SU-DHL-6 (cell line): Measurements from ENCODE around the gene ANTXRL.
"Not testable (repeated sequence)": the region's sequence is repeated elsewhere in the genome, so short reads cannot be mapped to it uniquely, and the experiment has no call there.

Experiments used
- H2AFZ ChIP-seq: fragments of 200-600 bp; sonication (generic); 2 replicates; pipeline ENCODE4 v1.6.1; 2014; ENCODE audit warnings: low read depth, mild to moderate bottlenecking, moderate library complexity, mixed read lengths, antibody characterized with exemption, low read length; ENCODE audit not compliant: severe bottlenecking
- H3F3A ChIP-seq: fragments of 200-600 bp; shearing (Covaris generic); 2 replicates; pipeline ENCODE4 v1.6.0; 2016; ENCODE audit warnings: antibody characterized with exemption, mild to moderate bottlenecking; ENCODE audit not compliant: insufficient read depth
- H3K27ac ChIP-seq: fragments of 200-600 bp; sonication (generic); 2 replicates; pipeline ENCODE4 v1.5.1; 2016; ENCODE audit warnings: low read depth, mild to moderate bottlenecking, low read length, moderate library complexity, mixed read lengths
- H3K27me3 ChIP-seq: fragments of 200-600 bp; sonication (generic), shearing (Covaris generic); 2 replicates; pipeline ENCODE4 v1.6.0; 2014; ENCODE audit warnings: mild to moderate bottlenecking, low read length
- H3K36me3 ChIP-seq: fragments of 200-600 bp; sonication (generic); 2 replicates; pipeline ENCODE4 v1.6.1; 2014; ENCODE audit warnings: mild to moderate bottlenecking, low read length, mixed read lengths
- H3K4me2 ChIP-seq: fragments of 300-600, 200-600 bp; shearing (Covaris generic), sonication (generic); 2 replicates; pipeline ENCODE4 v1.6.0; 2014; ENCODE audit warnings: low read length, low read depth, mild to moderate bottlenecking; ENCODE audit not compliant: poor library complexity, severe bottlenecking
- H3K4me3 ChIP-seq: fragments of 200-600 bp; sonication (generic); 2 replicates; pipeline ENCODE4 v1.5.1; 2014; ENCODE audit warnings: antibody characterized with exemption, low read length, mild to moderate bottlenecking, mixed read lengths; ENCODE audit not compliant: insufficient read depth, poor library complexity, severe bottlenecking
- H3K79me2 ChIP-seq: fragments of 200-600 bp; sonication (generic); 2 replicates; pipeline ENCODE4 v1.6.1; 2014; ENCODE audit warnings: mild to moderate bottlenecking, low read length, moderate library complexity; ENCODE audit not compliant: insufficient read depth
- H3K9ac ChIP-seq: fragments of 200-600 bp; sonication (generic); 2 replicates; pipeline ENCODE4 v1.7.0; 2014; ENCODE audit warnings: mild to moderate bottlenecking, low read length
- H3K9me2 ChIP-seq: fragments of 200-600 bp; sonication (generic); replicated peaks from 2 replicates; pipeline ENCODE4 v1.6.1; 2014; ENCODE audit warnings: low read length; ENCODE audit not compliant: insufficient read depth
- H3K9me3 ChIP-seq: fragments of 200-600 bp; sonication (generic); 2 replicates; pipeline ENCODE4 v1.6.1; 2014; ENCODE audit warnings: low read length, mixed read lengths; ENCODE audit not compliant: insufficient read depth
- H4K20me1 ChIP-seq: fragments of 200-600 bp; sonication (generic); 2 replicates; pipeline ENCODE4 v1.6.1; 2014; ENCODE audit warnings: low read depth, mild to moderate bottlenecking, antibody characterized with exemption, low read length, moderate library complexity, mixed read lengths
- CTCF ChIP-seq: fragments of 200-600 bp; sonication (generic); IDR thresholded peaks from one replicate; pipeline ENCODE4 v1.5.1; 2017; ENCODE audit warnings: antibody characterized with exemption, mild to moderate bottlenecking, low read length, moderate library complexity; ENCODE audit not compliant: insufficient read depth, poor library complexity, severe bottlenecking
- EZH2phosphoT487 ChIP-seq: fragments of 200-600 bp; sonication (generic), shearing (Covaris generic); conservative IDR thresholded peaks from 2 replicates; pipeline ENCODE4 v1.6.1; 2018; ENCODE audit warnings: mild to moderate bottlenecking, antibody characterized with exemption, low read length, moderate library complexity, mixed read lengths

Gene ANTXRL

GRCh38 chr10:46253076-46254006, 33.5 kb upstream of the ANTXRL start:
- H3K9ac ChIP-seq = no peak overlapping the region
- no peaks in the 10 kb centered on the region for H3K36me3 ChIP-seq
- no peaks in the 10 kb centered on the region for H3K9me2 ChIP-seq
- H3K79me2 ChIP-seq = no peaks in the 10 kb centered on the region
- H3K27ac ChIP-seq = no peak overlapping the region
- H3K4me3 ChIP-seq = no peak overlapping the region
- H4K20me1 ChIP-seq = no peaks in the 10 kb centered on the region
- no peak overlapping the region for H2AFZ ChIP-seq
- no peaks in the 10 kb centered on the region for H3K9me3 ChIP-seq
- no peak overlapping the region for H3K4me2 ChIP-seq
- H3K27me3 ChIP-seq = no peaks in the 10 kb centered on the region
- H3F3A ChIP-seq = no peaks in the 10 kb centered on the region
- no peak for TF ChIP-seq EZH2phosphoT487
- TF ChIP-seq CTCF = no peak

GRCh38 chr10:46254007-46254383, 32.8 kb upstream of the ANTXRL start:
- H3K36me3 ChIP-seq = no peaks in the 10 kb centered on the region
- H3K27me3 ChIP-seq = no peaks in the 10 kb centered on the region
- no peak overlapping the region for H3K4me3 ChIP-seq
- H3K4me2 ChIP-seq = no peak overlapping the region
- H3K9me3 ChIP-seq = no peaks in the 10 kb centered on the region
- H4K20me1 ChIP-seq = no peaks in the 10 kb centered on the region
- H2AFZ ChIP-seq = no peak overlapping the region
- no peaks in the 10 kb centered on the region for H3F3A ChIP-seq
- H3K9ac ChIP-seq = no peak overlapping the region
- no peak overlapping the region for H3K27ac ChIP-seq
- TF ChIP-seq CTCF (no peak), EZH2phosphoT487 (no peak)
- H3K9me2 ChIP-seq = no peaks in the 10 kb centered on the region
- H3K79me2 ChIP-seq = no peaks in the 10 kb centered on the region

- Histone ChIP-seq H3K27me3 (no peaks in the 10 kb centered on the region), H3K9me2 (no peaks in the 10 kb centered on the region), H3K79me2 (no peaks in the 10 kb centered on the region), H3K4me3 (no peak overlapping the region), H2AFZ (no peak overlapping the region), H3K27ac (no peak overlapping the region), H3K9ac (no peak overlapping the region), H3K4me2 (no peak overlapping the region), H3K36me3 (no peaks in the 10 kb centered on the region), H4K20me1 (no peaks in the 10 kb centered on the region), H3F3A (no peaks in the 10 kb centered on the region), H3K9me3 (no peaks in the 10 kb centered on the region)
- TF ChIP-seq CTCF (no peak), EZH2phosphoT487 (no peak)
These were observed 32.3 kb upstream of the ANTXRL start for GRCh38 chr10:46254467-46254866.

GRCh38 chr10:46255210-46255609, 31.6 kb upstream of the ANTXRL start:
- H3K27me3 ChIP-seq, H3K9me3 ChIP-seq, H3K9ac ChIP-seq, H4K20me1 ChIP-seq, H3K27ac ChIP-seq, H3K79me2 ChIP-seq, H3K4me2 ChIP-seq, H3F3A ChIP-seq, H2AFZ ChIP-seq, H3K9me2 ChIP-seq, H3K36me3 ChIP-seq, H3K4me3 ChIP-seq: not testable (repeated sequence)
